GM12878 (cell line): ENCODE results near the gene FANCC. TPM values are rescaled to one million over a fixed set of nuclear protein-coding genes. Genes with fewer than 3 reads are reported as not detected.

Source experiments
- ATAC-seq: fragments of 200-7000 bp; cut with Tn5 transposase; 3 replicates; pipeline ENCODE4 v1.9.1; 2020; ENCODE audit warnings: mild to moderate bottlenecking, moderate library complexity
- BruUV-seq: library from RNA; stranded (reverse); fragments of 400-500 nt; replicated peaks from 2 replicates; lab custom pipeline; 2021; lab: Mats Ljungman, UMichigan
- CTCF ChIA-PET: fragments of 300-600 bp; sonication (Branson Sonifier 250); formaldehyde crosslinking; extraction: SDS; loops from one replicate; lab custom pipeline; 2021; ENCODE audit warnings: inconsistent platforms; lab: Yijun Ruan, JAX
- POLR2A ChIA-PET: fragments of 350-600 bp; formaldehyde crosslinking; extraction: SDS; loops from one replicate; lab custom pipeline; 2021; ENCODE audit warnings: inconsistent platforms; lab: Charles Lee
- RAD21 ChIA-PET: fragments of 300-600 bp; sonication (Branson Sonifier 250); formaldehyde crosslinking; loops from one replicate; lab custom pipeline; 2023; ENCODE audit warnings: antibody characterized with exemption; ENCODE audit not compliant: unreplicated experiment; lab: Charles Lee
- SMC1A ChIA-PET: fragments of 300-600 bp; sonication (Branson Sonifier 250); formaldehyde crosslinking; loops from one replicate; lab custom pipeline; 2023; ENCODE audit not compliant: unreplicated experiment, uncharacterized antibody; lab: Charles Lee
- DNase-seq: peaks from one replicate; pipeline ENCODE4 v3.0.0-alpha.2; 2011; ENCODE audit warnings: low read depth, low spot score
- FAIRE-seq: peaks from 3 replicates; lab custom pipeline; 2011; peaks lifted over from hg19 to GRCh38; lab: Jason Lieb, UNC
- H2AFZ ChIP-seq: 2 replicates; pipeline ENCODE4 v1.6.0; 2011; ENCODE audit warnings: low read depth, low read length, control low read depth; ENCODE audit not compliant: control insufficient read depth
- H3K27ac ChIP-seq: 2 replicates; pipeline ENCODE4 v1.5.1; 2011; ENCODE audit warnings: control low read depth; ENCODE audit not compliant: control insufficient read depth, insufficient read depth
- H3K27me3 ChIP-seq, 2 experiments: replicated peaks in 1 of 2; 2 replicates each; pipeline versions ENCODE4 v1.6.0 to v1.6.1; 2011; ENCODE audit warnings: low read length in 1 of 2; ENCODE audit not compliant: control insufficient read depth in 2 of 2, insufficient read depth in 2 of 2
- H3K36me3 ChIP-seq, 2 experiments: 2 replicates each; pipeline ENCODE4 v1.5.1; 2011; ENCODE audit warnings: low read length in 1 of 2; ENCODE audit not compliant: control insufficient read depth in 2 of 2, insufficient read depth in 2 of 2
- H3K4me1 ChIP-seq: 2 replicates; pipeline ENCODE4 v1.6.1; 2011; ENCODE audit warnings: mild to moderate bottlenecking, low read length, moderate library complexity, mixed read lengths; ENCODE audit not compliant: control insufficient read depth, insufficient read depth
- H3K4me2 ChIP-seq: 2 replicates; pipeline ENCODE4 v1.6.0; 2011; ENCODE audit warnings: control low read depth; ENCODE audit not compliant: control insufficient read depth, insufficient read depth
- H3K4me3 ChIP-seq: fragments of 200-600 bp; sonication (generic); 2 replicates; pipeline ENCODE4 v1.5.1; 2016
- H3K79me2 ChIP-seq: 2 replicates; pipeline ENCODE4 v1.6.0; 2011; ENCODE audit warnings: low read length; ENCODE audit not compliant: control insufficient read depth, insufficient read depth
- H3K9ac ChIP-seq: 2 replicates; pipeline ENCODE4 v1.8.0; 2011; ENCODE audit warnings: low read length, control low read depth, mixed read lengths; ENCODE audit not compliant: control insufficient read depth, insufficient read depth
- H3K9me3 ChIP-seq: replicated peaks from 3 replicates; pipeline ENCODE4 v1.5.1; 2011; ENCODE audit warnings: mild to moderate bottlenecking, low read length; ENCODE audit not compliant: control insufficient read depth, insufficient read depth
- H4K20me1 ChIP-seq: 2 replicates; pipeline ENCODE4 v1.6.0; 2011; ENCODE audit not compliant: control insufficient read depth, insufficient read depth
- EED ChIP-seq: sonication (generic); IDR thresholded peaks from 2 replicates; pipeline ENCODE4 v1.6.1; 2016; ENCODE audit warnings: antibody characterized with exemption, low read depth
- JUND ChIP-seq: IDR thresholded peaks from 2 replicates; pipeline ENCODE4 v1.6.1; 2012; ENCODE audit warnings: low read depth, mild to moderate bottlenecking, low read length, improper control_type of control experiment, moderate library complexity
- KAT2A ChIP-seq: conservative IDR thresholded peaks from 2 replicates; pipeline ENCODE4 v1.6.1; 2011; ENCODE audit warnings: low read depth, low read length; ENCODE audit not compliant: control insufficient read depth
- MYC ChIP-seq: IDR thresholded peaks from 2 replicates; pipeline ENCODE4 v1.6.1; 2011; ENCODE audit warnings: mild to moderate bottlenecking, low read length, moderate library complexity, inconsistent platforms; ENCODE audit not compliant: insufficient read depth, insufficient replicate concordance, insufficient read length, severe bottlenecking
- NFYA ChIP-seq: IDR thresholded peaks from 2 replicates; pipeline ENCODE4 v1.6.1; 2011; ENCODE audit warnings: low read depth, mild to moderate bottlenecking, low read length, improper control_type of control experiment, borderline replicate concordance
- PAX8 ChIP-seq: fragments of 450-650 bp; IDR thresholded peaks from 2 replicates; pipeline ENCODE4 v1.6.1; 2017; ENCODE audit warnings: mild to moderate bottlenecking, moderate library complexity
- SREBF1 ChIP-seq: IDR thresholded peaks from 2 replicates; pipeline ENCODE4 v1.6.1; 2012; ENCODE audit warnings: mild to moderate bottlenecking, low read length
- SREBF2 ChIP-seq: IDR thresholded peaks from 2 replicates; pipeline ENCODE4 v1.6.1; 2012; ENCODE audit warnings: mild to moderate bottlenecking, low read length
- TARDBP ChIP-seq: IDR thresholded peaks from 2 replicates; pipeline ENCODE4 v1.6.1; 2016; ENCODE audit warnings: borderline replicate concordance
- WRNIP1 ChIP-seq: IDR thresholded peaks from 2 replicates; pipeline ENCODE4 v1.6.1; 2011; ENCODE audit warnings: low read depth, low read length, improper control_type of control experiment, borderline replicate concordance
- ZBED1 ChIP-seq: IDR thresholded peaks from 2 replicates; pipeline ENCODE4 v1.6.1; 2016; ENCODE audit warnings: borderline replicate concordance
- ZNF217 ChIP-seq: fragments of 450-650 bp; IDR thresholded peaks from 2 replicates; pipeline ENCODE4 v1.6.1; 2017; ENCODE audit warnings: antibody characterized with exemption, mild to moderate bottlenecking
- ZSCAN29 ChIP-seq: fragments of 450-650 bp; IDR thresholded peaks from 2 replicates; pipeline ENCODE4 v1.6.1; 2017; ENCODE audit warnings: mild to moderate bottlenecking, moderate library complexity
- WGBS: methylation state at CpG from one replicate; pipeline ENCODE4 v1.1.6; 2016; ENCODE audit warnings: low lambda C conversion rate; ENCODE audit not compliant: insufficient replicate concordance, insufficient coverage; ENCODE audit errors: missing lambda C conversion rate; 5-methylcytosine and 5-hydroxymethylcytosine counted together
- in situ Hi-C: fragments of 300-500 bp; cut with MboI; formaldehyde crosslinking; loops from 9 replicates; pipeline ENCODE4 v1.14.3; 2018; ENCODE audit warnings: mixed read lengths
- intact Hi-C: fragments of 100-400 bp; cut with micrococcal nuclease; formaldehyde crosslinking; loops from one replicate; pipeline ENCODE4 v1.14.2; 2022; ENCODE audit not compliant: unreplicated experiment
- polyA plus RNA-seq, 11 experiments: library from polyadenylated mRNA; depleted of rRNA in 4 of 11; unstranded in 6 of 11; stranded (reverse) in 5 of 11; fragments of >200 nt; fragmentation: Nextera tagmentation in 4 of 11; fragmentation: Illumina TruSeq in 1 of 11; extraction: Ambion mirVana in 4 of 11; extraction: Trizol in 1 of 11; gene quantifications; 1 replicate in 1 of 11; 2 replicates in 10 of 11; pipeline versions ENCODE4 v1.2.1 to v1.2.3, GENCODE V29; 2011 to 2016; ENCODE audit warnings: inconsistent platforms in 2 of 11, missing spikeins in 2 of 11, low read depth in 1 of 11
- total RNA-seq, 4 experiments: library from RNA; depleted of rRNA in 3 of 4; stranded (reverse); fragments of >200 nt in 3 of 4; fragmentation: Illumina TruSeq in 1 of 4; extraction: Trizol in 1 of 4; gene quantifications; 2 replicates each; pipeline versions ENCODE4 v1.2.1 to v1.2.3, GENCODE V29; 2013 to 2021
- TF ChIP-seq, protein P1 (sequence below): fragments of 450-650 bp; IDR thresholded peaks from 2 replicates; pipeline ENCODE4 v1.6.1; 2017; ENCODE audit warnings: low read depth, mild to moderate bottlenecking, moderate library complexity
- TF ChIP-seq, protein P2 (sequence below): IDR thresholded peaks from 2 replicates; pipeline ENCODE4 v1.6.1; 2011; ENCODE audit warnings: low read depth, low read length, improper control_type of control experiment, borderline replicate concordance
- TF ChIP-seq, protein P3 (sequence below): IDR thresholded peaks from 2 replicates; pipeline ENCODE4 v1.6.1; 2011; ENCODE audit warnings: borderline replicate concordance, low read depth, mild to moderate bottlenecking, moderate library complexity, mixed read lengths, low read length; ENCODE audit not compliant: insufficient read depth; ENCODE audit errors: extremely low read length

Gene FANCC
- total and polyA plus RNA-seq, 10 of the 15 experiments (the other 5 are each of a cell fraction or from before 2014, with no cell fraction given): 1.2 to 16.8 (median 10.5) TPM

DNA sequence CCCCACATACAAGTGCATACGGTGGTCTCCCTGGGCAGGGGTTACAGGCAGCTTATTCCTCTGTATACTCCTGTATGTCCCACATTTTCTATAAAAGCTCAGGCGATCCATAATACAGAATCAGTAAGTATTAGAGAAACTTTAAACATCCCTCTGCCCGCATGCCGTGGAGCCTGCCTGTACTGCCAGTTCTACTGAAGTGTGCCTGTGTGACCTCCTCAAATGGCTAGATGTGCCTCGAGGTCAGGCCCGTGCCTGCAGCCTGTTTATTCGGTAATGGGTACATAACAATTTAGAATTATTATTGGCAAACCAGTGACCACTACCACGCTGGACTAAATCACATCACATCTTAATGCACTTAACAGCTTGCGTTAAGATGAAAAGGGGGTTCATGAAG lies 190.8 kb downstream of the FANCC start (continued):
- TF ChIP-seq SREBF1 (no peak), PAX8 (no peak), NFYA (no peak), ZSCAN29 (no peak)
- TF ChIP-seq, protein P1, sequence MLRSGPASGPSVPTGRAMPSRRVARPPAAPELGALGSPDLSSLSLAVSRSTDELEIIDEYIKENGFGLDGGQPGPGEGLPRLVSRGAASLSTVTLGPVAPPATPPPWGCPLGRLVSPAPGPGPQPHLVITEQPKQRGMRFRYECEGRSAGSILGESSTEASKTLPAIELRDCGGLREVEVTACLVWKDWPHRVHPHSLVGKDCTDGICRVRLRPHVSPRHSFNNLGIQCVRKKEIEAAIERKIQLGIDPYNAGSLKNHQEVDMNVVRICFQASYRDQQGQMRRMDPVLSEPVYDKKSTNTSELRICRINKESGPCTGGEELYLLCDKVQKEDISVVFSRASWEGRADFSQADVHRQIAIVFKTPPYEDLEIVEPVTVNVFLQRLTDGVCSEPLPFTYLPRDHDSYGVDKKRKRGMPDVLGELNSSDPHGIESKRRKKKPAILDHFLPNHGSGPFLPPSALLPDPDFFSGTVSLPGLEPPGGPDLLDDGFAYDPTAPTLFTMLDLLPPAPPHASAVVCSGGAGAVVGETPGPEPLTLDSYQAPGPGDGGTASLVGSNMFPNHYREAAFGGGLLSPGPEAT: no peak

DNA sequence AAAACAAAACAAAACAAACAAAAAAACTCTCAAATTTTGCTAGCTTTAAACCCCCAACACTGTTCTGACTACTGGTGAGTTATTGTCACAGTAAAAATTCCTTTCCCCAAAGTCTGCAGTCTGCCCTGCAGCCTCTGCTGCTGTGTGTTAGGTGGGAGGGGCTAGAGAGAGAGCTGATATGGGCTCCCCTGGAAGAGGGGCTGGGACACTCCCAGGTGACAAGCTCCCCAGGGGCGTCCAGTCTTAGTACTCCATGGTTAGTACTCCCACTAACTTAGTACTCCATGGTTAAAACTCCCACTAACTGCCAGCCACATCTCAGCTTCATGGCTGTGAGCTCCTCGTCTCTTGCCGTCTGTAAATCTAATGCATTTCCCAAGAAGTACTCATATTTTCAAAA lies 191.9 kb downstream of the FANCC start:
- H2AFZ ChIP-seq: no peak overlapping the region
- no peak overlapping the region for H3K4me3 ChIP-seq
- intact Hi-C loops: loop anchor here (5.0 kb wide), 1 partner anchor 458 kb away; no protein-coding TSS in a partner anchor
- WGBS: 76% methylated on average over 3 of the region's 3 CpGs
- H3K4me2 ChIP-seq: no peak overlapping the region
- POLR2A ChIA-PET: no interaction called here
- CTCF ChIA-PET: interaction anchor here (0.7 to 10.6 kb wide), 18 partner anchors 8 to 458 kb away, joined by 3 to 355 read pairs (median 6); no protein-coding TSS in a partner anchor
- DNase-seq (no peak), FAIRE-seq (no peak), ATAC-seq (no peak)
- TF ChIP-seq SREBF2 (no peak), ZNF217 (no peak), ZBED1 (no peak), WRNIP1 (no peak), EED (no peak), TARDBP (no peak), JUND (no peak), MYC (no peak), KAT2A (no peak)
- TF ChIP-seq, protein P2, sequence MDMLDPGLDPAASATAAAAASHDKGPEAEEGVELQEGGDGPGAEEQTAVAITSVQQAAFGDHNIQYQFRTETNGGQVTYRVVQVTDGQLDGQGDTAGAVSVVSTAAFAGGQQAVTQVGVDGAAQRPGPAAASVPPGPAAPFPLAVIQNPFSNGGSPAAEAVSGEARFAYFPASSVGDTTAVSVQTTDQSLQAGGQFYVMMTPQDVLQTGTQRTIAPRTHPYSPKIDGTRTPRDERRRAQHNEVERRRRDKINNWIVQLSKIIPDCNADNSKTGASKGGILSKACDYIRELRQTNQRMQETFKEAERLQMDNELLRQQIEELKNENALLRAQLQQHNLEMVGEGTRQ: no peak
- TF ChIP-seq, protein P3, sequence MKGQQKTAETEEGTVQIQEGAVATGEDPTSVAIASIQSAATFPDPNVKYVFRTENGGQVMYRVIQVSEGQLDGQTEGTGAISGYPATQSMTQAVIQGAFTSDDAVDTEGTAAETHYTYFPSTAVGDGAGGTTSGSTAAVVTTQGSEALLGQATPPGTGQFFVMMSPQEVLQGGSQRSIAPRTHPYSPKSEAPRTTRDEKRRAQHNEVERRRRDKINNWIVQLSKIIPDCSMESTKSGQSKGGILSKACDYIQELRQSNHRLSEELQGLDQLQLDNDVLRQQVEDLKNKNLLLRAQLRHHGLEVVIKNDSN: no peak
- no peaks in the 10 kb centered on the region for H3K36me3 ChIP-seq
- RAD21 ChIA-PET: interaction anchor here (1.1 to 7.7 kb wide), 6 partner anchors 42 to 456 kb away, joined by 3 to 134 read pairs (median 20); no protein-coding TSS in a partner anchor
- BruUV-seq: no TSS peak
- no peaks in the 10 kb centered on the region for H3K4me1 ChIP-seq
- in situ Hi-C loops: loop anchor here (5.0 kb wide), 1 partner anchor 443 kb away; no protein-coding TSS in a partner anchor
- SMC1A ChIA-PET: interaction anchor here (1.2 to 5.2 kb wide), 9 partner anchors 9 to 456 kb away, joined by 3 to 95 read pairs (median 4); no protein-coding TSS in a partner anchor
- no peaks in the 10 kb centered on the region for H4K20me1 ChIP-seq
- H3K27ac ChIP-seq: no peak overlapping the region
- H3K9ac ChIP-seq: no peak overlapping the region
- H3K9me3 ChIP-seq: no peaks in the 10 kb centered on the region
- no peaks in the 10 kb centered on the region for H3K79me2 ChIP-seq
- no peaks in the 10 kb centered on the region for H3K27me3 ChIP-seq
